K562 (cell line): Measurements from ENCODE around the gene MED16. TPM values are rescaled to one million over a fixed set of nuclear protein-coding genes. Genes with fewer than 3 reads are reported as not detected.

ENCODE experiments used
- polyA plus RNA-seq, 8 experiments: library from polyadenylated mRNA; depleted of rRNA in 4 of 8; stranded (reverse) in 5 of 8; unstranded in 3 of 8; fragments of >200 nt; fragmentation: Nextera tagmentation in 2 of 8; fragmentation: Illumina TruSeq in 1 of 8; extraction: Ambion mirVana in 2 of 8; extraction: Trizol in 1 of 8; gene quantifications; 2 replicates each; pipeline versions ENCODE4 v1.2.1 to v1.2.3, GENCODE V29; 2011 to 2014; ENCODE audit warnings: inconsistent platforms in 1 of 8, missing spikeins in 1 of 8
- small RNA-seq: library from RNA; depleted of rRNA; stranded (forward); fragments of <200 nt; gene quantifications from one replicate; pipeline ENCODE3, GENCODE V24; 2014
- total RNA-seq, 7 experiments: library from RNA; depleted of rRNA in 6 of 7; stranded (reverse); fragments of >200 nt in 6 of 7; fragmentation: Illumina TruSeq in 2 of 7; extraction: Trizol in 2 of 7; gene quantifications; 2 replicates each; pipeline versions ENCODE4 v1.2.1 to v1.2.3, GENCODE V29; 2011 to 2021; ENCODE audit warnings: low replicate concordance in 1 of 7

MED16 gene
- total and polyA plus RNA-seq, 9 of the 15 experiments (the other 6 are each of a cell fraction or from before 2014, with no cell fraction given), result 0.89 to 59.9 (median 8.6) TPM

Small RNA genes lying within 50 kb of the gene (small RNA-seq; reads per million reads assigned to genes)
- gene RNU6-9, result 2.3 reads per million, percentile 84 among the genes with 10 or more reads in this experiment

Other genes with a start within 250 kb of the MED16 start
Only the 7 nearest of the 24 such genes appear.
- 0.14 and 0.69 TPM in 2 replicates for gene PRTN3, start 52.2 kb downstream of the MED16 start, total RNA-seq (2014; rRNA removed)
- gene PRTN3, start 52.2 kb downstream of the MED16 start, total RNA-seq (2014; rRNA removed; fragmentation: Illumina TruSeq; extraction: Trizol), result 0.19 TPM in 1 of 2 replicates, not detected in the other
- 0.36 and 0.41 TPM in 2 replicates for gene PRTN3, start 52.2 kb downstream of the MED16 start, total RNA-seq (2015; rRNA removed; fragmentation: Illumina TruSeq; extraction: Trizol)
- 0.60 and 0.86 TPM in 2 replicates for gene PRTN3, start 52.2 kb downstream of the MED16 start, total RNA-seq (2021)
- gene PRTN3, start 52.2 kb downstream of the MED16 start, polyA plus RNA-seq (2011; rRNA removed), result 0.60 and 1.4 TPM in 2 replicates
- 0.25 and 0.43 TPM in 2 replicates for gene PRTN3, start 52.2 kb downstream of the MED16 start, polyA plus RNA-seq (2014; fragmentation: Illumina TruSeq; extraction: Trizol)
- gene PRTN3, start 52.2 kb downstream of the MED16 start, polyA plus RNA-seq (2014; fragmentation: Nextera tagmentation; extraction: Ambion mirVana), result not detected
- 0.50 TPM in 1 of 2 replicates, not detected in the other for gene PRTN3, start 52.2 kb downstream of the MED16 start, polyA plus RNA-seq (2014; rRNA removed)
- gene ELANE, start 40.9 kb downstream of the MED16 start, total RNA-seq (2014; rRNA removed), result 0.37 TPM in 1 of 2 replicates, not detected in the other
- not detected in 2 replicates for gene ELANE, start 40.9 kb downstream of the MED16 start, total RNA-seq (2014; rRNA removed; fragmentation: Illumina TruSeq; extraction: Trizol)
- gene ELANE, start 40.9 kb downstream of the MED16 start, total RNA-seq (2015; rRNA removed; fragmentation: Illumina TruSeq; extraction: Trizol), result not detected in 2 replicates
- gene ELANE, start 40.9 kb downstream of the MED16 start, total RNA-seq (2021), result not detected in 2 replicates
- gene ELANE, start 40.9 kb downstream of the MED16 start, polyA plus RNA-seq (2011; rRNA removed), result not detected in 2 replicates
- gene ELANE, start 40.9 kb downstream of the MED16 start, polyA plus RNA-seq (2014; fragmentation: Illumina TruSeq; extraction: Trizol), result not detected in 2 replicates
- gene ELANE, start 40.9 kb downstream of the MED16 start, polyA plus RNA-seq (2014; fragmentation: Nextera tagmentation; extraction: Ambion mirVana), result not detected
- not detected in 2 replicates for gene ELANE, start 40.9 kb downstream of the MED16 start, polyA plus RNA-seq (2014; rRNA removed)
- 59.4 and 80.2 TPM in 2 replicates for gene CFD, start 33.5 kb downstream of the MED16 start, total RNA-seq (2014; rRNA removed)
- gene CFD, start 33.5 kb downstream of the MED16 start, total RNA-seq (2014; rRNA removed; fragmentation: Illumina TruSeq; extraction: Trizol), result 3.1 TPM in 2 replicates
- gene CFD, start 33.5 kb downstream of the MED16 start, total RNA-seq (2015; rRNA removed; fragmentation: Illumina TruSeq; extraction: Trizol), result 7.6 and 9.6 TPM in 2 replicates
- gene CFD, start 33.5 kb downstream of the MED16 start, total RNA-seq (2021), result 49.3 and 50.9 TPM in 2 replicates
- 8.5 and 12.1 TPM in 2 replicates for gene CFD, start 33.5 kb downstream of the MED16 start, polyA plus RNA-seq (2011; rRNA removed)
- gene CFD, start 33.5 kb downstream of the MED16 start, polyA plus RNA-seq (2014; fragmentation: Illumina TruSeq; extraction: Trizol), result 2.6 and 3.6 TPM in 2 replicates
- under 1 TPM; 0.52 to 0.63 TPM for gene CFD, start 33.5 kb downstream of the MED16 start, polyA plus RNA-seq (2014; fragmentation: Nextera tagmentation; extraction: Ambion mirVana)
- gene CFD, start 33.5 kb downstream of the MED16 start, polyA plus RNA-seq (2014; rRNA removed), result 52.0 and 54.1 TPM in 2 replicates
- not detected in 2 replicates for gene RNU6-9, start 297 bp upstream of the MED16 start, total RNA-seq (2014; rRNA removed)
- not detected in 2 replicates for gene RNU6-9, start 297 bp upstream of the MED16 start, total RNA-seq (2014; rRNA removed; fragmentation: Illumina TruSeq; extraction: Trizol)
- not detected in 2 replicates for gene RNU6-9, start 297 bp upstream of the MED16 start, total RNA-seq (2015; rRNA removed; fragmentation: Illumina TruSeq; extraction: Trizol)
- gene RNU6-9, start 297 bp upstream of the MED16 start, total RNA-seq (2021), result not detected in 2 replicates
- not detected in 2 replicates for gene RNU6-9, start 297 bp upstream of the MED16 start, polyA plus RNA-seq (2011; rRNA removed)
- not detected in 2 replicates for gene RNU6-9, start 297 bp upstream of the MED16 start, polyA plus RNA-seq (2014; fragmentation: Illumina TruSeq; extraction: Trizol)
- gene RNU6-9, start 297 bp upstream of the MED16 start, polyA plus RNA-seq (2014; fragmentation: Nextera tagmentation; extraction: Ambion mirVana), result not detected
- gene RNU6-9, start 297 bp upstream of the MED16 start, polyA plus RNA-seq (2014; rRNA removed), result not detected in 2 replicates
- gene R3HDM4, start 20.0 kb upstream of the MED16 start, total RNA-seq (2014; rRNA removed), result 63.2 and 75.6 TPM in 2 replicates
- gene R3HDM4, start 20.0 kb upstream of the MED16 start, total RNA-seq (2014; rRNA removed; fragmentation: Illumina TruSeq; extraction: Trizol), result 21.4 and 26.2 TPM in 2 replicates
- 44.6 and 46.1 TPM in 2 replicates for gene R3HDM4, start 20.0 kb upstream of the MED16 start, total RNA-seq (2015; rRNA removed; fragmentation: Illumina TruSeq; extraction: Trizol)
- gene R3HDM4, start 20.0 kb upstream of the MED16 start, total RNA-seq (2021), result 133 and 138 TPM in 2 replicates
- gene R3HDM4, start 20.0 kb upstream of the MED16 start, polyA plus RNA-seq (2011; rRNA removed), result 59.0 and 93.9 TPM in 2 replicates
- gene R3HDM4, start 20.0 kb upstream of the MED16 start, polyA plus RNA-seq (2014; fragmentation: Illumina TruSeq; extraction: Trizol), result 87.6 and 109 TPM in 2 replicates
- gene R3HDM4, start 20.0 kb upstream of the MED16 start, polyA plus RNA-seq (2014; fragmentation: Nextera tagmentation; extraction: Ambion mirVana), result 1 to 10 TPM; 3.2 to 5.6 TPM
- gene R3HDM4, start 20.0 kb upstream of the MED16 start, polyA plus RNA-seq (2014; rRNA removed), result 140 and 154 TPM in 2 replicates
- 19.3 and 26.7 TPM in 2 replicates for gene KISS1R, start 24.1 kb upstream of the MED16 start, total RNA-seq (2014; rRNA removed)
- 0.80 and 1.1 TPM in 2 replicates for gene KISS1R, start 24.1 kb upstream of the MED16 start, total RNA-seq (2014; rRNA removed; fragmentation: Illumina TruSeq; extraction: Trizol)
- gene KISS1R, start 24.1 kb upstream of the MED16 start, total RNA-seq (2015; rRNA removed; fragmentation: Illumina TruSeq; extraction: Trizol), result 2.0 and 2.7 TPM in 2 replicates
- gene KISS1R, start 24.1 kb upstream of the MED16 start, total RNA-seq (2021), result 36.2 and 39.4 TPM in 2 replicates
- gene KISS1R, start 24.1 kb upstream of the MED16 start, polyA plus RNA-seq (2011; rRNA removed), result 2.8 and 6.3 TPM in 2 replicates
- 0.37 and 2.7 TPM in 2 replicates for gene KISS1R, start 24.1 kb upstream of the MED16 start, polyA plus RNA-seq (2014; fragmentation: Illumina TruSeq; extraction: Trizol)
- gene KISS1R, start 24.1 kb upstream of the MED16 start, polyA plus RNA-seq (2014; fragmentation: Nextera tagmentation; extraction: Ambion mirVana), result under 1 TPM; 0.55 to 0.75 TPM
- 17.3 and 26.8 TPM in 2 replicates for gene KISS1R, start 24.1 kb upstream of the MED16 start, polyA plus RNA-seq (2014; rRNA removed)
- 55.2 and 62.0 TPM in 2 replicates for gene ARID3A, start 32.8 kb upstream of the MED16 start, total RNA-seq (2014; rRNA removed)
- gene ARID3A, start 32.8 kb upstream of the MED16 start, total RNA-seq (2014; rRNA removed; fragmentation: Illumina TruSeq; extraction: Trizol), result 14.8 and 16.4 TPM in 2 replicates
- gene ARID3A, start 32.8 kb upstream of the MED16 start, total RNA-seq (2015; rRNA removed; fragmentation: Illumina TruSeq; extraction: Trizol), result 39.0 and 41.3 TPM in 2 replicates
- gene ARID3A, start 32.8 kb upstream of the MED16 start, total RNA-seq (2021), result 97.2 and 118 TPM in 2 replicates
- gene ARID3A, start 32.8 kb upstream of the MED16 start, polyA plus RNA-seq (2011; rRNA removed), result 27.9 and 44.1 TPM in 2 replicates
- gene ARID3A, start 32.8 kb upstream of the MED16 start, polyA plus RNA-seq (2014; fragmentation: Illumina TruSeq; extraction: Trizol), result 31.2 and 62.4 TPM in 2 replicates
- 1 to 10 TPM; 1.4 to 2.0 TPM for gene ARID3A, start 32.8 kb upstream of the MED16 start, polyA plus RNA-seq (2014; fragmentation: Nextera tagmentation; extraction: Ambion mirVana)
- gene ARID3A, start 32.8 kb upstream of the MED16 start, polyA plus RNA-seq (2014; rRNA removed), result 31.0 and 46.7 TPM in 2 replicates